ENCODE results near the gene NUAK2. TPM values are rescaled to one million over a fixed set of nuclear protein-coding genes. Genes with fewer than 3 reads are reported as not detected.

Gene NUAK2
- total RNA-seq, 1 donor from 2014 or later = 3.3 TPM

DNA sequence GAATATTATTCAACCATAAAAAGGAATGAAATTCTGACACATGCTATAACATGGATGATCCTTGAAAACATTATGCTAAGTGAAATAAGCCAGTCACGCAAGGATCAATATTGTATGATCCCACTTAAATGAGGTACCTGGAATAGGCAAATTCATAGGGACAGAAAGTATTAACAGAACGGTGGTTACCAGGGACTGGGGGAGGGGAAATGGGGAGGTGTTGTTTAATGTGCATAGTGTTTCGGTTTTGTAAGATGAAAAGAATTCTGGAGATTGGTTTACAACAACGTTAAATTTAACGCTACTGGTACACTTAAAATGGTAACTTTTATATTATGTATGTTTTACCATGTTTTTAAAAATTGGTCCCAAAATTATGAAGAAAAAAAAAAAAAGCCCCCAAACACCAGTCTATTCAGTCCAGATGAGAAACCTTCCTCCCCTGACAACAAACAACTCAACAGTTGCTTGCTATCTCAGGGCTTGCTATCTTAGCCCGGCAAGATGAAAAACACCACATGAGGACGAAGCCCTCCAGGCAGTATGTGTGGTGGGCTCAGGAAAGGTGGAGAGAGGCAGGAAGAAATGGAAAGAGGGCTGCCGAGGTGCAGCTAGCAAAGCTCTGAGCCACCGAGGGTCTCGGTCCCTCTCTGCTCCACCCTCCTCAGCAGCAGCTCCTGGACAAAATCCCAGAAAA, 8.5 kb downstream of the NUAK2 start:
- Mint-ChIP-seq H3K36me3 (ENCODE audit: low read depth) (peaks cover 10% of the 10 kb centered on the region), H3K9me3 (ENCODE audit: low read depth) (no peaks in the 10 kb centered on the region), H3K4me3 (ENCODE audit: unreplicated experiment) (no peak overlapping the region), H3K4me1 (ENCODE audit: low read depth) (peaks cover 38% of the 10 kb centered on the region), H3K27me3 (ENCODE audit: low read depth) (no peaks in the 10 kb centered on the region), H3K27ac (ENCODE audit: unreplicated experiment) (peak overlapping the region; percentile 22)
- no peak for TF ChIP-seq CTCF (IDR thresholded peaks at IDR 0.05)
- DNase-seq (ENCODE audit: low spot score) = no peak

DNA sequence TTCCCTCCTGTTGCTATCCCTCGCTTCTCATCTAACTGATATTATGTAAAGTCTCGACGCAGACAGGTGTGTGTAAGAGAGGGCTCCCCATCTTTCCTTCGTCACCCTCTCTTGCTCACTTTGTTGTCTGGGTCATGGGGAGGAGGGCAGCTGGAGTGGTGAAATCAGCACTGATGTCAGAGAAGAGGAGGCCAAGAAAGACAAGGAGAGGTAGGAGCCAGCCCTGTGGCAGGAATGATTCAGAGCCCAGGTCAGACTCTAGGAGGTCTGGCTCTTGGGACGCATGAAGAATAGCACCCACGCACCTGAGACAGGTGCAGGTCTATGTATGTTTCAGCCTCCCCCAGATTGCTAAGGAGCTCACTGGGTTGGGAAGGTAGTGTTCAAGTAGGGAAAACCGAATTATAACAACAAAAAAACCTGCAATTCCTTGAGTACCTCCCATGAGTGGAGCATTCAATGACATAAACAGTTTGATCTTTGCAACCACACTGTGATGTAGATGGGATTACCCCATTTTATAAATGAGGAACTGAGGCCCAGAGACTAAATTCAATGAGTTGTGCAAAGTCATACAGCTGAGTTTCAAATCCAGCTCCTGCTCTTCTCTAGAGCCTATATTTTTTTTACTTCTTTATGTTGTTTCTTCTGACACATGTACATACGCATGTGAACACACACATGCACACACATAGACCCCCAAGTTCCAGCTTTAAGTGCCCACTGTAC, 10.4 kb downstream of the NUAK2 start:
- no peak for DNase-seq (ENCODE audit: low spot score)
- TF ChIP-seq CTCF (IDR thresholded peaks at IDR 0.05) = no peak
- peaks cover 18% of the 10 kb centered on the region for H3K36me3 Mint-ChIP-seq (ENCODE audit: low read depth)
- H3K27me3 Mint-ChIP-seq (ENCODE audit: low read depth) = no peaks in the 10 kb centered on the region
- H3K4me1 Mint-ChIP-seq (ENCODE audit: low read depth) = peaks cover 22% of the 10 kb centered on the region
- no peak overlapping the region for H3K4me3 Mint-ChIP-seq (ENCODE audit: unreplicated experiment)
- no peak overlapping the region for H3K27ac Mint-ChIP-seq (ENCODE audit: unreplicated experiment)
- no peaks in the 10 kb centered on the region for H3K9me3 Mint-ChIP-seq (ENCODE audit: low read depth)

DNA sequence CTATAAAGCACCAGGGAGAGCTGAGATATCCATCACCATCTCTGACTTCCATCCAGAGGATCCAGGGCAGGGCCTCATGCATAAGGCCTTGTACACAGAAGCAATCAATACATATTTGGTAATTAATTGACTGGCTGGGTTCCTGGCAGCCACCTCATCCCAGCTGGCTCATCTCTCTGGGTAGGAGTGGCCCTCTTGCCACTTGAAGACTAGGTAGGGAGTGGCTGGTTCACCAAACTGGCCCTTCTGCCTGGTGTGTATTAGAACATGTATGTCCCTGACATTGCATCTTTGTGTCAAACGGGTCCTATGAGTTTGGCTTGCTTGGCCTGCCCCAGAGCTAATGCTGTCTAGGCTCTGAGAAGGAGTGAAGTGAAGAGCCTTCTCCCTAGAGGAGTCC, 11.8 kb downstream of the NUAK2 start:
- TF ChIP-seq CTCF (IDR thresholded peaks at IDR 0.05) = no peak
- Mint-ChIP-seq H3K4me1 (ENCODE audit: low read depth) (peaks cover 20% of the 10 kb centered on the region), H3K36me3 (ENCODE audit: low read depth) (peaks cover 29% of the 10 kb centered on the region), H3K4me3 (ENCODE audit: unreplicated experiment) (no peak overlapping the region), H3K9me3 (ENCODE audit: low read depth) (no peaks in the 10 kb centered on the region), H3K27ac (ENCODE audit: unreplicated experiment) (no peak overlapping the region), H3K27me3 (ENCODE audit: low read depth) (no peaks in the 10 kb centered on the region)
- DNase-seq (ENCODE audit: low spot score) = no peak

DNA sequence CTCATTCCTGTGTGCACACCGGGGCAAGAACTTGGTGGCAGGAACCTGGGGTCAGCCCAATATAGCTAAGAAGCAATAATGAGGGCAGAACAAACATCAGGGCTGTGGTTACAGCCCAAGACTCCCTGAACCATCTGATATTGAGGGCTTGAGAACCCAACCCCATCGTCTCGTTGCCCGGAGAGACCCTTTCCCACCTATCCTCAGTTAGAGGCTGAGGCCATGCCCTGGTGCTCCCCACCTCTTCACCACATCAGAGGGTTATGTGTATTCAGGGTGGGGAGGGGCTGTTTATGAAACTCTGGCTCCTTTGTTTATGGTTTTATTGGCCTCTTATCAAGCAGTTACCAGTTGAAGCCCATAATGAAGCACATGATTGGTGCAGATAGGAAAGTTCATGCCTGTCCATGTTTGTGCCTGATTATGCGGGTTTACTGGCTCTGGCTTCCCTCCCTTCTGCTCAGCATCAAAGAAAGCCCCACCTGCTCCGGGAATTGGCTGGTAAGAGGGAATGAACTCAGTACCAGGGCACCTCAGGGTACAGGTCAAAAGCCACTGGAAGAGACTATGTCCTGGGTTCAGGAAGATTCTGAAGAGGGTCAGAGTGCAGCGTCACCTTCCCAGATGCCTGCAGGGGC, 14.5 kb downstream of the NUAK2 start:
- Mint-ChIP-seq H3K27me3 (ENCODE audit: low read depth) (no peaks in the 10 kb centered on the region), H3K4me1 (ENCODE audit: low read depth) (peaks cover 5% of the 10 kb centered on the region), H3K36me3 (ENCODE audit: low read depth) (peaks cover 34% of the 10 kb centered on the region), H3K9me3 (ENCODE audit: low read depth) (no peaks in the 10 kb centered on the region), H3K4me3 (ENCODE audit: unreplicated experiment) (no peak overlapping the region), H3K27ac (ENCODE audit: unreplicated experiment) (no peak overlapping the region)
- DNase-seq (ENCODE audit: low spot score) = no peak
- no peak for TF ChIP-seq CTCF (IDR thresholded peaks at IDR 0.05)

DNA sequence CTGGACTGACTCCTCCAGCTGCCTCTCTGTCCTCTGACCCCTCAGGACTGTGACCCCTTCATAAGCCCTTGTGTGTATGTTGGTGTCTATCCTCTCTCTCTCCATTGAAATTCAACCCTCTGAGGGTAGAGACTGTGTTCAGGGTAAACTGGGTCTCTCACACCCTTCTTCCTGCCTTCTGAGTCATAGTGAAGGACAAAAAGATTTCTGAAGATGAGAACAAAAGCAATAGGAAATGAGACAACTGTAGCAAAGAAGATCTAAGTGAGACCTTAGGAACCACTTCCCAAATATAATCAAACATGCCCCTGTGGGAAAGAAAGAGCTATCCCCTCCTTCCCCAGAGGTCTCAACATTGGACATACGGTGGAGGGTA, 16.9 kb downstream of the NUAK2 start:
- DNase-seq (ENCODE audit: low spot score) = no peak
- Mint-ChIP-seq H3K27me3 (ENCODE audit: low read depth) (no peaks in the 10 kb centered on the region), H3K36me3 (ENCODE audit: low read depth) (peaks cover 30% of the 10 kb centered on the region), H3K27ac (ENCODE audit: unreplicated experiment) (no peak overlapping the region), H3K4me3 (ENCODE audit: unreplicated experiment) (no peak overlapping the region), H3K4me1 (ENCODE audit: low read depth) (peaks cover 27% of the 10 kb centered on the region), H3K9me3 (ENCODE audit: low read depth) (no peaks in the 10 kb centered on the region)
- TF ChIP-seq CTCF (IDR thresholded peaks at IDR 0.05) = no peak

Data from chondrocyte (in vitro differentiated cells).